ENCODE results near the gene NEMP2. TPM values are rescaled to one million over a fixed set of nuclear protein-coding genes. Genes with fewer than 3 reads are reported as not detected.

The NEMP2 gene
- total RNA-seq, 1 donor from 2014 or later, result 11.9 TPM

GRCh38 chr2:190537765-190538164 lies 3.2 kb upstream of the NEMP2 start:
- peaks cover 29% of the 10 kb centered on the region for H3K4me1 Mint-ChIP-seq (ENCODE audit: unreplicated experiment)
- H3K9me3 Mint-ChIP-seq (ENCODE audit: unreplicated experiment), result peaks cover 33% of the 10 kb centered on the region
- no peak for DNase-seq (ENCODE audit: extremely low spot score, unreplicated experiment)
- no peak overlapping the region for H3K4me3 Mint-ChIP-seq (ENCODE audit: unreplicated experiment)
- peak overlapping the region; percentile 48 for H3K27ac Mint-ChIP-seq (ENCODE audit: unreplicated experiment)
- peaks cover 35% of the 10 kb centered on the region for H3K36me3 Mint-ChIP-seq (ENCODE audit: unreplicated experiment)
- TF ChIP-seq CTCF (IDR thresholded peaks at IDR 0.05), result no peak
- H3K27me3 Mint-ChIP-seq (ENCODE audit: unreplicated experiment), result no peaks in the 10 kb centered on the region

GRCh38 chr2:190535586-190535985 lies 1.1 kb upstream of the NEMP2 start:
- Mint-ChIP-seq H3K9me3 (ENCODE audit: unreplicated experiment) (peaks cover 17% of the 10 kb centered on the region), H3K4me3 (ENCODE audit: unreplicated experiment) (peak overlapping the region; percentile 15), H3K4me1 (ENCODE audit: unreplicated experiment) (peaks cover 43% of the 10 kb centered on the region), H3K36me3 (ENCODE audit: unreplicated experiment) (peaks cover 21% of the 10 kb centered on the region), H3K27ac (ENCODE audit: unreplicated experiment) (peak overlapping the region; percentile 51), H3K27me3 (ENCODE audit: unreplicated experiment) (no peaks in the 10 kb centered on the region)
- no peak for TF ChIP-seq CTCF (IDR thresholded peaks at IDR 0.05)
- DNase-seq (ENCODE audit: extremely low spot score, unreplicated experiment), result no peak

GRCh38 chr2:190535121-190535439 lies 558 bp upstream of the NEMP2 start:
- DNase-seq (ENCODE audit: extremely low spot score, unreplicated experiment), result no peak
- peaks cover 48% of the 10 kb centered on the region for H3K4me1 Mint-ChIP-seq (ENCODE audit: unreplicated experiment)
- no peak for TF ChIP-seq CTCF (IDR thresholded peaks at IDR 0.05)
- H3K36me3 Mint-ChIP-seq (ENCODE audit: unreplicated experiment), result peaks cover 19% of the 10 kb centered on the region
- peak overlapping the region; percentile 96 for H3K27ac Mint-ChIP-seq (ENCODE audit: unreplicated experiment)
- peaks cover 14% of the 10 kb centered on the region for H3K9me3 Mint-ChIP-seq (ENCODE audit: unreplicated experiment)
- H3K27me3 Mint-ChIP-seq (ENCODE audit: unreplicated experiment), result no peaks in the 10 kb centered on the region
- H3K4me3 Mint-ChIP-seq (ENCODE audit: unreplicated experiment), result peak overlapping the region; percentile 76

- Mint-ChIP-seq H3K27me3 (ENCODE audit: unreplicated experiment) (no peaks in the 10 kb centered on the region), H3K36me3 (ENCODE audit: unreplicated experiment) (peaks cover 13% of the 10 kb centered on the region), H3K4me3 (ENCODE audit: unreplicated experiment) (peak overlapping the region; percentile 88), H3K27ac (ENCODE audit: unreplicated experiment) (peak overlapping the region; percentile 99), H3K4me1 (ENCODE audit: unreplicated experiment) (peaks cover 60% of the 10 kb centered on the region), H3K9me3 (ENCODE audit: unreplicated experiment) (peaks cover 5% of the 10 kb centered on the region)
- no peak for TF ChIP-seq CTCF (IDR thresholded peaks at IDR 0.05)
- DNase-seq (ENCODE audit: extremely low spot score, unreplicated experiment), result no peak
These were observed 583 bp downstream of the NEMP2 start for GRCh38 chr2:190533968-190534309.

GRCh38 chr2:190533175-190533967 lies 1.2 kb downstream of the NEMP2 start:
- no peaks in the 10 kb centered on the region for H3K27me3 Mint-ChIP-seq (ENCODE audit: unreplicated experiment)
- no peaks in the 10 kb centered on the region for H3K9me3 Mint-ChIP-seq (ENCODE audit: unreplicated experiment)
- no peak for TF ChIP-seq CTCF (IDR thresholded peaks at IDR 0.05)
- H3K36me3 Mint-ChIP-seq (ENCODE audit: unreplicated experiment), result peaks cover 8% of the 10 kb centered on the region
- peak overlapping the region; percentile 88 for H3K4me3 Mint-ChIP-seq (ENCODE audit: unreplicated experiment)
- no peak for DNase-seq (ENCODE audit: extremely low spot score, unreplicated experiment)
- peaks cover 62% of the 10 kb centered on the region for H3K4me1 Mint-ChIP-seq (ENCODE audit: unreplicated experiment)
- peak overlapping the region; percentile 99 for H3K27ac Mint-ChIP-seq (ENCODE audit: unreplicated experiment)
